Measurements from ENCODE around the gene CD101.

CD101 gene

DNA sequence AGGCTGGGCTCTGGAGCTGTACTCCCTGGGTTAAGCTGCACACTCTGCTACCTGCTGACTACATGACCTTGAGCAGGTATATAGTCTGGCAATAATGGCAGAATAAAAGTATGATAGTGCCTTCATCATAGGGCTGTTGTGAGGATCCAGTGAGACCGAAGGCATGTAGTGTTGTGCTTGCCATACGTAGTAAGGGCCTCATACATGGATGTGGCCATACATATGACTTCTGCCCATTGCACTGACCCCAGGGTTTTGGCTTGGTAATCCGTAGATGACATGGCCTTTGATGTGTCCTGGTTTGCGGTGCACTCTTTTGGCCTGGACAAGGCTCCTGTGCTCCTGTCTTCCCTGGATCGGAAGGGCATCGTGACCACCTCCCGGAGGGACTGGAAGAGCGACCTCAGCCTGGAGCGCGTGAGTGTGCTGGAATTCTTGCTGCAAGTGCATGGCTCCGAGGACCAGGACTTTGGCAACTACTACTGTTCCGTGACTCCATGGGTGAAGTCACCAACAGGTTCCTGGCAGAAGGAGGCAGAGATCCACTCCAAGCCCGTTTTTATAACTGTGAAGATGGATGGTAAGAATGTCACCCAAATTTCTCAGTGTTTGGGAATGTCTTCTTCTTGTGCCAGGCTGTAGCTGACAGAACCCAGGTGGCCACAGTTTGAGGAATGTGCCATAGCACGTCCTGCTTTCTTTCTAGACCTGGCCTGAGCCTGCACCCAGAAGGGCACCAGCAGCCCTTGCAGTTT, 17.0 kb upstream of the CD101 start:
- Histone ChIP-seq H3K9ac (no peak overlapping the region), H3K27ac (no peak overlapping the region), H3K4me2 (no peak overlapping the region), H3K4me3 (no peak overlapping the region), H3K9me3 (no peaks in the 10 kb centered on the region), H3K36me3 (no peaks in the 10 kb centered on the region), H4K20me1 (no peaks in the 10 kb centered on the region), H3K4me1 (peaks cover 20% of the 10 kb centered on the region), H3K27me3 (no peaks in the 10 kb centered on the region)
- no peak for TF ChIP-seq Cebpa-rat (IDR thresholded peaks at IDR 0.05)

DNA sequence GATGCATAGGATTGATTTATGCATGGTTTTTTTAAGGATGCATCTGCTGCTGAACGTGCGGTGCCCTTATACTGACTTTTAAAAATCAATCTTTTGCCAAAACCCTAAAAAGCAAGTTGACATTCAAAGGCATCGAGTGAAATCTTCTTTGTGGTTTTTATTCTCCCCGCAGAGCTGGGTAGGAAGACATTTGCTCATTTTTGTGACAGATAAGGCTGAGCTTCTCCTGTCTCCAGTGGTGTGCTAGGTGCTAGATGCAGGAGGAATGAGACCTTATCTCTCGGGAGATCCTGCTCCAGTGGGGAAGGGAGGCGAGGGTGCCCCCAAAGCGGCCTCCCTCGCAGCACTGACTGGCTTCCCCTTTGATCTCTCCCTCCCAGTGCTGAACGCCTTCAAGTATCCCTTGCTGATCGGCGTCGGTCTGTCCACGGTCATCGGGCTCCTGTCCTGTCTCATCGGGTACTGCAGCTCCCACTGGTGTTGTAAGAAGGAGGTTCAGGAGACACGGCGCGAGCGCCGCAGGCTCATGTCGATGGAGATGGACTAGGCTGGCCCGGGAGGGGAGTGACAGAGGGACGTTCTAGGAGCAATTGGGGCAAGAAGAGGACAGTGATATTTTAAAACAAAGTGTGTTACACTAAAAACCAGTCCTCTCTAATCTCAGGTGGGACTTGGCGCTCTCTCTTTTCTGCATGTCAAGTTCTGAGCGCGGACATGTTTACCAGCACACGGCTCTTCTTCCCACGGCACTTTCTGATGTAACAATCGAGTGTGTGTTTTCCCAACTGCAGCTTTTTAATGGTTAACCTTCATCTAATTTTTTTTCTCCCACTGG, 14.9 kb upstream of the CD101 start:
- no peaks in the 10 kb centered on the region for H3K27me3 ChIP-seq
- H3K9ac ChIP-seq = no peak overlapping the region
- H3K36me3 ChIP-seq = no peaks in the 10 kb centered on the region
- H3K9me3 ChIP-seq = no peaks in the 10 kb centered on the region
- H3K4me3 ChIP-seq = no peak overlapping the region
- no peaks in the 10 kb centered on the region for H4K20me1 ChIP-seq
- peaks cover 20% of the 10 kb centered on the region for H3K4me1 ChIP-seq
- no peak for TF ChIP-seq Cebpa-rat (IDR thresholded peaks at IDR 0.05)
- H3K4me2 ChIP-seq = peak overlapping the region; percentile 45
- H3K27ac ChIP-seq = no peak overlapping the region

DNA sequence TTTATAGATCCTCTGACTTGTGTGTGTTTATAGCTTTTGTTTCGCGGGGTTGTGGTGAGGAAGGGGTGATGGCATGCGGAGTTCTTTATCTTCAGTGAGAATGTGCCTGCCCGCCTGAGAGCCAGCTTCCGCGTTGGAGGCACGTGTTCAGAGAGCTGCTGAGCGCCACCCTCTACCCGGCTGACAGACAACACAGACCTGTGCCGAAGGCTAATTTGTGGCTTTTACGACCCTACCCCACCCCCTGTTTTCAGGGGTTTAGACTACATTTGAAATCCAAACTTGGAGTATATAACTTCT, 14.4 kb upstream of the CD101 start:
- Histone ChIP-seq H3K27ac (no peak overlapping the region), H4K20me1 (no peaks in the 10 kb centered on the region), H3K4me1 (peaks cover 20% of the 10 kb centered on the region), H3K9me3 (no peaks in the 10 kb centered on the region), H3K4me2 (no peak overlapping the region), H3K9ac (no peak overlapping the region), H3K36me3 (no peaks in the 10 kb centered on the region), H3K4me3 (no peak overlapping the region), H3K27me3 (no peaks in the 10 kb centered on the region)
- no peak for TF ChIP-seq Cebpa-rat (IDR thresholded peaks at IDR 0.05)

DNA sequence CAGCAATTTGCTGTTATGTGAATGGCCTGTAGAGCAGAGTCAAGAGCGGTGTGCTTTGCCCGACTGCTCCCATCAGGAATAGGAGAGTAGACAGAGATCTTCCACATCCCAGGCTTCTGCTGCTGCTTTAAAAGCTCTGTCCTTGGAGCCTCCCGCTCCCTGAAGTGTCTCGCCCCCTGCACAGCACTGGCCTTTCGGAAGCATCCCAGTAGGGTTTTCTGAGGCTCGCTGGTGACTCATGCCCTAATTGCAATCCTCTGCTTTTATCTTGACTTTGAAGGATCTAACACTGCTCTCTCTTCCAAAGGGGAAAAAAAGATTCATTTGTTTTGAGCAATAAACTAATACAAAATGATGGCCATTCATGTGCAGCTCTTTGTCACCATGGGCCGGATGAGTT, 13.3 kb upstream of the CD101 start:
- H3K4me1 ChIP-seq = peaks cover 20% of the 10 kb centered on the region
- no peak for TF ChIP-seq Cebpa-rat (IDR thresholded peaks at IDR 0.05)

DNA sequence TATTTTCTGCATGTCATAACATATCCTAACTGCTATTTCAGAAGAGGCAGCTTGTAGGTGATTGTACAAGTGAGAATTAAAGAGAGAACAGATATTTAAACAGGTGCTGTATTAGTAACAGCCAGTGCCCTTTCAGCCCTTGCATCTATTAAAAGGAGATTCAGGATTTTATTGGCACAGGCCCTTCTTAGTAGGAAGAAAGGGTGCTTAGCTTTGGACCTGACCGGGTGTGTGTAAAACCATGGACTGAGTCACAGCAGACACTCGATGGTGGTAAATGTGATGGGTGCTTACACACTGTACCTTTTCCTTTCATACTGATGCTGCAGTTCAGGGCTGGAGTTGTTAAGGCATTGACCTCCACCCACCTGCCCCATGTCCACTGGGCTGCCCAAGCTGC, 12.7 kb upstream of the CD101 start:
- H4K20me1 ChIP-seq = no peaks in the 10 kb centered on the region
- no peak for TF ChIP-seq Cebpa-rat (IDR thresholded peaks at IDR 0.05)
- peaks cover 20% of the 10 kb centered on the region for H3K4me1 ChIP-seq
- H3K36me3 ChIP-seq = no peaks in the 10 kb centered on the region
- H3K27me3 ChIP-seq = no peaks in the 10 kb centered on the region
- no peak overlapping the region for H3K9ac ChIP-seq
- no peak overlapping the region for H3K4me3 ChIP-seq
- no peak overlapping the region for H3K27ac ChIP-seq
- H3K9me3 ChIP-seq = no peaks in the 10 kb centered on the region
- no peak overlapping the region for H3K4me2 ChIP-seq

More for the DNA sequence above, 13.3 kb upstream of the CD101 start:
- H3K27ac ChIP-seq = no peak overlapping the region
- H3K36me3 ChIP-seq = no peaks in the 10 kb centered on the region
- no peak overlapping the region for H3K4me3 ChIP-seq
- no peak overlapping the region for H3K4me2 ChIP-seq
- H4K20me1 ChIP-seq = no peaks in the 10 kb centered on the region
- H3K9me3 ChIP-seq = no peaks in the 10 kb centered on the region
- H3K9ac ChIP-seq = no peak overlapping the region
- H3K27me3 ChIP-seq = no peaks in the 10 kb centered on the region

DNA sequence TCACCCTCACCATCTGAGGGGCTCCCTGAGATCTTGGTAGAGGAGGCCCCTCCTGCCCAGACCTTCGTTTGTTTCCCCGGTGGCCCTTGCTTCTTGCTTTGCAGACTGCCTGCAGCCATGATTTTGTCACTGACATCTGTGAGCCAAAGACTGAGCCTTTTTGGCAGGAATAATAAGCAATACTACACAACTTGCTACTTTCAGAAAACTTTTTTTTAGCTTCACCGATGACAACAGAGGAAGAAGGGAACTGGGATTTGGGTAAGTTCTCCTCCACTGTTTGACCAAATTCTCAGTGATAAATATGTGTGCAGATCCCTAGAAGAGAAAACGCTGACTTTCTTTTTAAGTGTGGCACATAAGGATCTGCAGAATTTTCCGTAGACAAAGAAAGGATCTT, 11.7 kb upstream of the CD101 start:
- Histone ChIP-seq H3K4me3 (no peak overlapping the region), H3K4me2 (no peak overlapping the region), H4K20me1 (no peaks in the 10 kb centered on the region), H3K36me3 (no peaks in the 10 kb centered on the region), H3K9me3 (no peaks in the 10 kb centered on the region), H3K4me1 (peaks cover 20% of the 10 kb centered on the region), H3K27me3 (no peaks in the 10 kb centered on the region), H3K9ac (no peak overlapping the region), H3K27ac (no peak overlapping the region)
- TF ChIP-seq Cebpa-rat (IDR thresholded peaks at IDR 0.05) = no peak

DNA sequence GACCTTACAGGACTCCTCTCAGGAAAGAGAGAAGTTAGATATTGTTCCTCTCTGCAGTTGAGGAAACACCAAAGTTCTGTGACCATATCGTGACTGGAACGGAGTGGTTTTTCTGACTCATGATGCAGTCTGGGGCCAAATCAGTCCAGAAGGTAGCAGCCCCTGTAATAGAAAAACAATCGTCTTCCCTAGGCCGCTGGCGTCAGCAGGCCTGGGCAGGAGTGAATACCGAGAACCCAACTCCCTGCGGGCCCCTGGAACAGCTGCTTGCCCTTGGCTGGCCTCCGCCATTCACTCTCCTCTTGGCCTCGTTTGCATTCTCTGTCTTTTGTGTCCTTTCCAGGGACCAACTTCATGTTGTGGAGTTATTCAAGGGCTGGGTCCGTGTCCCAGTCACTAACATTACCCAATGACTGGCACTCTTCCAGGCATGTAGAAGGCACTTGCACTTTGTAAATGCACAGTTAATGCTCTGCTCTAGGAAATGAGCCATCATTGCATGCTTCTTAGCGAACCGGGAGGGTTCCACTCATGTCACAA, 10.9 kb upstream of the CD101 start:
- Histone ChIP-seq H3K4me2 (no peak overlapping the region), H3K4me3 (no peak overlapping the region), H3K9me3 (no peaks in the 10 kb centered on the region), H3K27ac (no peak overlapping the region), H3K4me1 (peaks cover 20% of the 10 kb centered on the region), H3K27me3 (no peaks in the 10 kb centered on the region), H4K20me1 (no peaks in the 10 kb centered on the region), H3K36me3 (no peaks in the 10 kb centered on the region), H3K9ac (no peak overlapping the region)
- TF ChIP-seq Cebpa-rat (IDR thresholded peaks at IDR 0.05) = no peak

DNA sequence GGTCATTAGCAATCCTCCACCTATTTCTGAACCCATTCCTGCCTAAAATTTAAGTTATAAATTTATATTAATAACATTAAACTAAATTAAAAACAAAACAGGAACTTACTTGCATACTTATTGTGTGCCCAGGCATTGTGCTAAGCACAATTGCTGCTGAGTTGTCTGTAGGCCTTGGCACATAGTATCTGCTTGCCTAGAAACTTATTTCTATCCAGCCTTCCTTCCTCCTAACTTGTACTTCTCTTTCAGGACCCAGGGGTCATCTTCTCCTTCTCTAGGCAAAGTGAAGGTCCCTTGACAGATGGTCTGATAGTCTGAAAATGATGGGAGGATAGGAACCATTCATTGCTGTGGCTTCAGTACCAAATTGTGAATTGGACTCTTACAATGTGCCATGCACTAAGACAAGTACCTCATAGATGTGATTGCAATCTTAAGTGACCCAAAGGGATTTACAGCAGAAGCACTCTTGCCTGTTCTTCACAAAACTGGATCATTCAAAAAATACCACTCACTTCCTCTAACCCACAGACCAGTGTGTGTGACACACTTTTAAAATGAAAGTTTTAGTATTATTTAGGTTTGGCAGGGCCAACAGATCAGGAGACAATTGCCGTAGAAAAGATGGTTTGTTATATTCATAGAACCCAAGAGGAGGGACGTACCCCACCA, 10.3 kb upstream of the CD101 start:
- H3K4me3 ChIP-seq = no peak overlapping the region
- H3K36me3 ChIP-seq = no peaks in the 10 kb centered on the region
- no peak overlapping the region for H3K9ac ChIP-seq
- H3K27me3 ChIP-seq = no peaks in the 10 kb centered on the region
- H3K27ac ChIP-seq = no peak overlapping the region
- no peaks in the 10 kb centered on the region for H3K9me3 ChIP-seq
- H4K20me1 ChIP-seq = no peaks in the 10 kb centered on the region
- H3K4me1 ChIP-seq = peaks cover 14% of the 10 kb centered on the region
- no peak for TF ChIP-seq Cebpa-rat (IDR thresholded peaks at IDR 0.05)
- no peak overlapping the region for H3K4me2 ChIP-seq

DNA sequence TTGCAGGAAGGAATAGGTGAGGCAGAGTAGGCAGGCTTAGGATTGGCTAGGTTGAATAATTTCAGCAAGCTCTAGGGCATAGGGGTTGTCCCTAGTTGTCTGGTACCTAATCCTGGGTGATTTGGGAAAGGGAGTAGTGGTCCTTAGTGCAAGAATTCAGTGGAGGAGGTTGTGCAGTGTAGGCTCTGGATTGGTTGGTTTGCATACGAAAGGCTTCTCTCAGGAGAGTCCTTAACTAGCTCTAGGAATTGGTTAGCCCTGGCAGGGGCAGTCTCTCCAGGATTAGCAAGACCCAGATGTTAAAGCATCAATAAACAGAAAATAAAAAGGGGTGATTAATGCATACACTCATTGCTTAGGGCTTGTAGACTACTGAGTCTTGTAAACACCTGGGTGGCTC, 9.6 kb upstream of the CD101 start:
- Histone ChIP-seq H3K4me3 (no peak overlapping the region), H4K20me1 (no peaks in the 10 kb centered on the region), H3K27ac (no peak overlapping the region), H3K4me2 (no peak overlapping the region), H3K36me3 (no peaks in the 10 kb centered on the region), H3K4me1 (peaks cover 8% of the 10 kb centered on the region; the same call in 1 of the 2 replicates), H3K9ac (no peak overlapping the region), H3K27me3 (no peaks in the 10 kb centered on the region), H3K9me3 (no peaks in the 10 kb centered on the region)
- TF ChIP-seq Cebpa-rat (IDR thresholded peaks at IDR 0.05) = no peak

DNA sequence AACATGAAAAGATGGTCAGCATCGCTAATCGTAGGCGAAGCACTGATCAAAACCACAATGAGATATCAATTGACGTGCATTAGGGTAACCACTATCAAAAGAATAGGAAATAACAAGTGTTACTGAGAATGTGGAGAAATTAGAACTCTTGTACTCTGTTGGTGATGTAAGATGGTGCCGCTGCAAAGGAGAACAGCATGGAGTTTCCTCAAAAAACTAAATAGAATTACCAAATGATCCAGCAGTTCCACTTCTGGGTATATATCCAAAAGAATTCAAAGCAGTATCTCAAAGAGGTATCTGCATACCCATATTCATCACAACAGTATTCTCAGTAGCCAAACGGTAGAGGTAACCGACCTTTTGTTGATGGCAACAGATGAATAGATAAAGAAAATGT, 8.3 kb upstream of the CD101 start:
- Histone ChIP-seq H3K27me3 (no peaks in the 10 kb centered on the region), H3K9me3 (no peaks in the 10 kb centered on the region), H3K9ac (no peak overlapping the region), H3K27ac (no peak overlapping the region), H3K4me2 (no peak overlapping the region), H3K36me3 (no peaks in the 10 kb centered on the region), H3K4me1 (no peaks in the 10 kb centered on the region), H3K4me3 (no peak overlapping the region), H4K20me1 (no peaks in the 10 kb centered on the region)
- no peak for TF ChIP-seq Cebpa-rat (IDR thresholded peaks at IDR 0.05)
